Measurements from ENCODE around the gene GP5.

GP5 gene

DNA sequence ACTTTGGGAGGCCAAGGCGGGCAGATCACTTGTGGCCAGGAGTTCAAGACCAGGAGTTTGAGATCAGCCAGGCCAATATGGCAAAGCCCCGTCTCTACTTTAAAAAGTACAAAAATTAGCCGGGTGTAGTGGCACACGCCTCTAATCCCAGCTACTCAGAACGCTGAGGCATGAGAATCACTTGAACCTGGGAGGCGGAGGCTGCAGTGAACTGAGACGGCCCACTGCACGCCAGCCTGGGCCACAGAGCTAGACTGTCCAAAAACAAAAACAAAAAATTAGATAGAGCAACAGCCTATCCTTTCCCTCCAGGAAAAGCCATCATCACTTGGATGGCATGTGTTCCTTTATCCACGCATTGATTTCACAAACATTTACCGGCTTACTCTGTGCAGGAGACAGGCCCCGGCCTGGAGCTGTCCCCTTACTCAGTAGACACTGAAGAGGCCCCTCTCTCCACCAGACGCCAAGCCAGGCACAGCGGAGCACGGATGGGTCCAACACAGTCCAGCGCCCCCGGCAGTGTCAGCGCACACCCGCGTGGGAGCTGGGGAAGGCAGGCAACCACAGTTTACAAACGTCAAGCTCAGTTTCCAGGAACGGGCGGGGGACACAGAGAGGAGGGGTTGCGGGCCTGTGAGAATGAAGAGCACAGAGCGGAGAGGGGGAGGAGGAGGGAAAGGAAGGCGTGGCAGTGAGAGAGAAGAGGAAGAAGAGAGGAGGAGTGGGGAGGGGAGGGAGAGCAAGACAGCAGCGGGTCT lies 3.1 kb downstream of the GP5 start:
- Histone ChIP-seq H3K9me3 (ENCODE audit: low read length) (peaks cover 5% of the 10 kb centered on the region), H2AFZ (ENCODE audit: low read length) (no peak overlapping the region)

DNA sequence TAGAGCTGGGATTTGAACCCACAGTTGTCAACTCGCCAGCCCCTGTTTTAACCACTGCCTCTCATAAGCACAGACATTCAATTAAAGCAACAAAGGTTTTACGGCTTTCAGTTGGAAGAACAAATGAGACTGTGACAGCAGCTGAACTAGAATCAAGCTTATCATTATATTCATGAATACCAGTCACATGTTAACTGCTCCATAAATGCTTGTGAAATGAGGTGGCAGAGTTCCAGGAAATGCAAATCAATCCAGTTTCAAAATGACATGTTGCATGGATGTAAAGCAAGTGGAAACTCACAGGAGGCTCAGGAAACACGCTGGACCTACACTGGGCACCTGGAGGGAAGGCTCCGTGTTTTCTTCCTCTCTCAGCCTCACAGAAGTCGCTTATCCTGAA lies 3.9 kb downstream of the GP5 start:
- Histone ChIP-seq H3K79me2 (ENCODE audit: insufficient read depth, low read length) (no peaks in the 10 kb centered on the region), H3K4me3 (ENCODE audit: low read depth, low read length, poor library complexity, severe bottlenecking) (no peak overlapping the region), H3K4me2 (ENCODE audit: low read length) (no peak overlapping the region), H3K27me3 (ENCODE audit: insufficient read depth, low read length) (peaks cover 8% of the 10 kb centered on the region; the same call in 1 of the 2 replicates), H3K4me1 (ENCODE audit: insufficient read depth, low read length, severe bottlenecking) (peaks cover 8% of the 10 kb centered on the region), H4K20me1 (ENCODE audit: insufficient read depth, low read length) (no peaks in the 10 kb centered on the region), H3K36me3 (ENCODE audit: insufficient read depth, low read length) (peaks cover 4% of the 10 kb centered on the region; the same call in 1 of the 2 replicates), H3K27ac (ENCODE audit: low read depth, low read length, poor library complexity, severe bottlenecking) (no peak overlapping the region), H3K9me3 (ENCODE audit: low read length) (peaks cover 12% of the 10 kb centered on the region), H3F3A (ENCODE audit: insufficient read depth, low read length) (no peaks in the 10 kb centered on the region), H3K9me2 (ENCODE audit: low read depth, low read length) (no peaks in the 10 kb centered on the region), H3K9ac (ENCODE audit: low read length) (no peak overlapping the region), H2AFZ (ENCODE audit: low read length) (no peak overlapping the region)
- TF ChIP-seq EZH2 (IDR thresholded peaks at IDR 0.05; ENCODE audit: borderline replicate concordance, low read length) = no peak
- TF ChIP-seq, protein P1, sequence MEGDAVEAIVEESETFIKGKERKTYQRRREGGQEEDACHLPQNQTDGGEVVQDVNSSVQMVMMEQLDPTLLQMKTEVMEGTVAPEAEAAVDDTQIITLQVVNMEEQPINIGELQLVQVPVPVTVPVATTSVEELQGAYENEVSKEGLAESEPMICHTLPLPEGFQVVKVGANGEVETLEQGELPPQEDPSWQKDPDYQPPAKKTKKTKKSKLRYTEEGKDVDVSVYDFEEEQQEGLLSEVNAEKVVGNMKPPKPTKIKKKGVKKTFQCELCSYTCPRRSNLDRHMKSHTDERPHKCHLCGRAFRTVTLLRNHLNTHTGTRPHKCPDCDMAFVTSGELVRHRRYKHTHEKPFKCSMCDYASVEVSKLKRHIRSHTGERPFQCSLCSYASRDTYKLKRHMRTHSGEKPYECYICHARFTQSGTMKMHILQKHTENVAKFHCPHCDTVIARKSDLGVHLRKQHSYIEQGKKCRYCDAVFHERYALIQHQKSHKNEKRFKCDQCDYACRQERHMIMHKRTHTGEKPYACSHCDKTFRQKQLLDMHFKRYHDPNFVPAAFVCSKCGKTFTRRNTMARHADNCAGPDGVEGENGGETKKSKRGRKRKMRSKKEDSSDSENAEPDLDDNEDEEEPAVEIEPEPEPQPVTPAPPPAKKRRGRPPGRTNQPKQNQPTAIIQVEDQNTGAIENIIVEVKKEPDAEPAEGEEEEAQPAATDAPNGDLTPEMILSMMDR (IDR thresholded peaks at IDR 0.05; ENCODE audit: low read length) = no peak

More for the DNA sequence above, 3.1 kb downstream of the GP5 start:
- TF ChIP-seq EZH2 (IDR thresholded peaks at IDR 0.05; ENCODE audit: borderline replicate concordance, low read length) = no peak
- TF ChIP-seq, protein P1 (IDR thresholded peaks at IDR 0.05; ENCODE audit: low read length) = no peak
- no peaks in the 10 kb centered on the region for H3F3A ChIP-seq (ENCODE audit: insufficient read depth, low read length)
- H3K36me3 ChIP-seq (ENCODE audit: insufficient read depth, low read length) = peaks cover 1% of the 10 kb centered on the region; the same call in 1 of the 2 replicates
- no peaks in the 10 kb centered on the region for H4K20me1 ChIP-seq (ENCODE audit: insufficient read depth, low read length)
- H3K4me2 ChIP-seq (ENCODE audit: low read length) = peak overlapping the region; percentile 8; the same call in 1 of the 2 replicates
- H3K4me3 ChIP-seq (ENCODE audit: low read depth, low read length, poor library complexity, severe bottlenecking) = no peak overlapping the region
- peaks cover 10% of the 10 kb centered on the region for H3K4me1 ChIP-seq (ENCODE audit: insufficient read depth, low read length, severe bottlenecking)
- no peaks in the 10 kb centered on the region for H3K9me2 ChIP-seq (ENCODE audit: low read depth, low read length)
- no peaks in the 10 kb centered on the region for H3K79me2 ChIP-seq (ENCODE audit: insufficient read depth, low read length)
- H3K9ac ChIP-seq (ENCODE audit: low read length) = no peak overlapping the region
- peaks cover 6% of the 10 kb centered on the region; the same call in 1 of the 2 replicates for H3K27me3 ChIP-seq (ENCODE audit: insufficient read depth, low read length)
- H3K27ac ChIP-seq (ENCODE audit: low read depth, low read length, poor library complexity, severe bottlenecking) = no peak overlapping the region

- Histone ChIP-seq H2AFZ (ENCODE audit: low read length) (no peak overlapping the region), H3F3A (ENCODE audit: insufficient read depth, low read length) (no peaks in the 10 kb centered on the region), H3K9ac (ENCODE audit: low read length) (no peak overlapping the region), H3K27ac (ENCODE audit: low read depth, low read length, poor library complexity, severe bottlenecking) (no peak overlapping the region), H3K9me2 (ENCODE audit: low read depth, low read length) (no peaks in the 10 kb centered on the region), H3K4me2 (ENCODE audit: low read length) (no peak overlapping the region), H3K4me1 (ENCODE audit: insufficient read depth, low read length, severe bottlenecking) (peaks cover 5% of the 10 kb centered on the region), H3K9me3 (ENCODE audit: low read length) (peaks cover 20% of the 10 kb centered on the region), H3K4me3 (ENCODE audit: low read depth, low read length, poor library complexity, severe bottlenecking) (no peak overlapping the region), H4K20me1 (ENCODE audit: insufficient read depth, low read length) (no peaks in the 10 kb centered on the region), H3K36me3 (ENCODE audit: insufficient read depth, low read length) (peaks cover 4% of the 10 kb centered on the region; the same call in 1 of the 2 replicates), H3K79me2 (ENCODE audit: insufficient read depth, low read length) (no peaks in the 10 kb centered on the region), H3K27me3 (ENCODE audit: insufficient read depth, low read length) (peaks cover 12% of the 10 kb centered on the region; the same call in 1 of the 2 replicates)
- TF ChIP-seq EZH2 (IDR thresholded peaks at IDR 0.05; ENCODE audit: borderline replicate concordance, low read length) = no peak
- TF ChIP-seq, protein P1 (IDR thresholded peaks at IDR 0.05; ENCODE audit: low read length) = no peak
Observed at GRCh38 chr3:194392576-194392975, 6.5 kb downstream of the GP5 start.
